ENCODE results near the gene NPB.

DNA sequence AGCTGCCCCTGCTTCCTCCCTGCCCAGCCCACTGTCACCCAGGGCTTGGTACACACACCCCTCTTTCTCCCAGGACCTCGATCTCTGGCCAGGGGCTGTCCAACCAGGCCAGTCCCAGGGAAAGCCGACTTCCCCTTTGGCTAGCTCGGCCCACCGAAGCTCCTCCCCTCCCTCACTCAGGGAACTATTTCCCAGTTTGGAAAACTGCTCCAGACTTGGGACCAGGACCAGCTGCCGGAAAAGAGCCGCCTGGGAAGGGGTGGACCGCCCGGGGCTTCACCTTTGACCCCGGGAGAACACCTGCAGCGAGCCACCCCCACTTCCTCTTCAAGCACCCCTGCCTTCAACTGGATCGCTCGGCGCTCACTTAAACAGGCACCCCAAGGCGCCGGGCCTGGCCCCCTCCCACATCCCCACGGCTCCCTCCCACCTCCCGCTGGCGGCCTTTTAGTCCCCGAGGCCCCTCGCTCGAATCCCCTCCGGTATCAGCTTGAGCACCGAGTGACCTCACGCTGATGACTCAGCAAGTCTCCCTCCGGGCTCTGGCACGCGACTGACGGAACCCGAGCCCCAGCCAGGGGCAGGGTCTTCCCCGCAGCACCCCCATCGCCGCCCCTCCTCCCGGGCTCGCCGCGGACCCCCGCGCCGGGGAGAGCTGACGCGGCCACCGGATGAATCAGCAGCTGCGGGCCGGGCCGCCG lies 24.6 kb downstream of the NPB start:
- no peak for TF ChIP-seq CTCF (optimal IDR thresholded peaks at IDR 0.05 in 1 of 3, IDR thresholded peaks at IDR 0.05 in 1 of 3, conservative IDR thresholded peaks at IDR 0.05 in 1 of 3; ENCODE audit: extremely low read depth in 1 of 3, insufficient read depth in 2 of 3, low read length in 3 of 3)
- TF ChIP-seq EZH2 (IDR thresholded peaks at IDR 0.05; ENCODE audit: low read length) = no peak
